NB4 (cell line): ENCODE data around the gene POU2F2.

ENCODE experiments used
- DNase-seq: peaks from one replicate; pipeline ENCODE4 v3.0.0; 2010; ENCODE audit warnings: low read depth
- H3K4me3 ChIP-seq: one replicate; pipeline ENCODE4 v1.5.1; 2011; ENCODE audit warnings: mild to moderate bottlenecking, low read depth, low read length, moderate library complexity
- MYC ChIP-seq: IDR thresholded peaks from 2 replicates; pipeline ENCODE4 v1.6.1; 2011; ENCODE audit warnings: low read depth, low read length
- POLR2A ChIP-seq: IDR thresholded peaks from 2 replicates; pipeline ENCODE4 v1.6.1; 2011; ENCODE audit warnings: mild to moderate bottlenecking; ENCODE audit not compliant: insufficient read length; ENCODE audit errors: extremely low read depth
- TF ChIP-seq, protein P1 (sequence below): IDR thresholded peaks from one replicate; pipeline ENCODE4 v1.5.1; 2012; ENCODE audit warnings: low read depth, low read length
- TF ChIP-seq, protein P2 (sequence below): IDR thresholded peaks from 2 replicates; pipeline ENCODE4 v1.6.1; 2011; ENCODE audit warnings: low read depth, low read length

Gene POU2F2

DNA sequence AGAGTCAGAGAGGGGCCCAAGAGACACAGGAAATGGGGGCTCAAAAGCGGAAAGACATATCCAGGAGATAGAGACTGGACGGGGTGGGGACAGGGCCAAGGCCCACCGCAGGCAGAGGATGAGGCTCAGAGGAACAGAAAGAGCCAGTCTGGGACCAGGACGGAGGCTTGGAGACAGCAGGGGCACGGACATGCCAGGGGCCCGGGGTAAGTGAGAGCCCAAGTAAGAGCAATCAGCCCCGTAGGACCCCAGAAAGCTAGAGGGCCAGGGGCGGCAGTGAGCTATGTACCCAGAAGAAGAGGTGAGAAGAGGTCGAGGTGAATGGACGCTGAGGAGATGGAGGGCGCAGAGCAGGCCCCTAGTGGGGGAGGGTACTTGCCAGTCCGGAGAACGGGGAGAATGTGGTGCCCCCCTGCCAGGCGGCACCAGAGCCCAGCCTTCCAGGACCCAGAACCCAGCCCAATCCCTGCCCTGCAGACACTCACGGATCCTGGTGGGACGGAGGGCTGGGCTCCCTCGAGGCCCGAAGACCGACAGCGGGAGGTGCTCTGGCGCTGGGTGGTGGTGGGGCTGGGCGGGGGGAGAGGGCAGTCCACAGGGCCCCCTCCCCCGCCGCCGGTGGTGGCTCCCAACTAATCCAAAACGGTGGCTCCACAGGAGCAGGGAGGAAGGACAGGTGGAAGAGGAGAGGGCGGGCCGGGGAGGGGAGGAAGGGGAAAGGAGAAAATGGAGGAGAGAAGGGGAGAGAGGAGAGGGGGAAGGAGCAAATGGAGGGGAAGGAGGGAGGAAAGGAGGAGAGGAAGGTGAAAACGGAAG lies 63.3 kb downstream of the POU2F2 start:
- TF ChIP-seq POLR2A (no peak), MYC (no peak)
- TF ChIP-seq, protein P1, sequence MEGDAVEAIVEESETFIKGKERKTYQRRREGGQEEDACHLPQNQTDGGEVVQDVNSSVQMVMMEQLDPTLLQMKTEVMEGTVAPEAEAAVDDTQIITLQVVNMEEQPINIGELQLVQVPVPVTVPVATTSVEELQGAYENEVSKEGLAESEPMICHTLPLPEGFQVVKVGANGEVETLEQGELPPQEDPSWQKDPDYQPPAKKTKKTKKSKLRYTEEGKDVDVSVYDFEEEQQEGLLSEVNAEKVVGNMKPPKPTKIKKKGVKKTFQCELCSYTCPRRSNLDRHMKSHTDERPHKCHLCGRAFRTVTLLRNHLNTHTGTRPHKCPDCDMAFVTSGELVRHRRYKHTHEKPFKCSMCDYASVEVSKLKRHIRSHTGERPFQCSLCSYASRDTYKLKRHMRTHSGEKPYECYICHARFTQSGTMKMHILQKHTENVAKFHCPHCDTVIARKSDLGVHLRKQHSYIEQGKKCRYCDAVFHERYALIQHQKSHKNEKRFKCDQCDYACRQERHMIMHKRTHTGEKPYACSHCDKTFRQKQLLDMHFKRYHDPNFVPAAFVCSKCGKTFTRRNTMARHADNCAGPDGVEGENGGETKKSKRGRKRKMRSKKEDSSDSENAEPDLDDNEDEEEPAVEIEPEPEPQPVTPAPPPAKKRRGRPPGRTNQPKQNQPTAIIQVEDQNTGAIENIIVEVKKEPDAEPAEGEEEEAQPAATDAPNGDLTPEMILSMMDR: no peak
- TF ChIP-seq, protein P2, sequence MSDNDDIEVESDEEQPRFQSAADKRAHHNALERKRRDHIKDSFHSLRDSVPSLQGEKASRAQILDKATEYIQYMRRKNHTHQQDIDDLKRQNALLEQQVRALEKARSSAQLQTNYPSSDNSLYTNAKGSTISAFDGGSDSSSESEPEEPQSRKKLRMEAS: no peak
- DNase-seq: no peak
- no peak overlapping the region for H3K4me3 ChIP-seq

DNA sequence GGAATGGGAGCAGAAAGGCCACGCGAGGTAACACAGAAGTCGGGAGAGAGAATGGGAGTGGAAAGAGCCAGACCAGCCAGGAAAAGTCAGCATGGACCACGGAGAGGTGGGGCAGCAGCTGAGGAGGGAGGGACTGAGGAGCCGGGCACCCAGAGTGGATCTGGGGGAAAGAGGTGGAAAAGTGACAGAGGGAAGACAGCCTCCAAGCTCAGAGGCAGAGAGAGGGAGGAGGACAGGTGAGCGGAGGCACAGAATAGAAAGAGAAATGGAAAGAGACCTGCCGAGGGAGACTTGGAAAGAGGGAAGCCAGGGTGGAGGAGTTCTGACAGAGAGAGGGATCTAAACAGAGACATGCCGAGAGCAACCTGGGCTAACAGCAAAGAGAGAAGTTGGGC lies 63.9 kb downstream of the POU2F2 start:
- no peak overlapping the region for H3K4me3 ChIP-seq
- DNase-seq: no peak

DNA sequence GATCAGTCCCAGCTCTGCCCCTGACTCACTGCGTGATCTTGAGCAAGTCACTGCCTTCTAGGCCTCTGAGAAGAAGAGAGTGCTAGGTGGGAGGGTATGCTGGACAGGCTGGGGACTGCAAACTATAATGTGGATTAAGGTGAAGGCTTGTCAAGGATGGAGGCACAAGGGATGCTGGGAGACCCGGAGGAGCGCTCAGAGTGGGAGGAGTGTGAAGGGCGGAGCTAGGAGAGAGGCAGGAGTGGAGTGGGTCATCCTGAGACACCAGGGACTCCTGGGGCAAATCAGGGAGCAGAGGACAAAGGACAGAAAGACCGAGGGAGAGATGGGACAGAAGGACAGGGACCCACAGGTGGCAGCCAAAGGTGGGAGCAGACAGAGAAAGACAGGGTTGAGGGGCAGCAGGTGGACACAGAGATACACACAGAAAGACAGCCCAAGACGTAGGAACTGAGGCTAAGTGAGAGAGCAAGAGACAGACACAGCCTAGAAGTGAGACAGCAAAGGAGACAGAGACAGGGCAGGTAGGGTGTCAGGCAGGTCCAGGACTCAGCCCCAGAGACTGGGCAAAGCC lies 64.8 kb downstream of the POU2F2 start:
- H3K4me3 ChIP-seq: no peak overlapping the region
- TF ChIP-seq, protein P1: no peak
- no peak for TF ChIP-seq POLR2A
- no peak for TF ChIP-seq MYC
- TF ChIP-seq, protein P2: no peak
- no peak for DNase-seq

More for the DNA sequence above, 63.9 kb downstream of the POU2F2 start:
- TF ChIP-seq, protein P2: no peak
- TF ChIP-seq, protein P1: no peak
- TF ChIP-seq MYC (no peak), POLR2A (no peak)

DNA sequence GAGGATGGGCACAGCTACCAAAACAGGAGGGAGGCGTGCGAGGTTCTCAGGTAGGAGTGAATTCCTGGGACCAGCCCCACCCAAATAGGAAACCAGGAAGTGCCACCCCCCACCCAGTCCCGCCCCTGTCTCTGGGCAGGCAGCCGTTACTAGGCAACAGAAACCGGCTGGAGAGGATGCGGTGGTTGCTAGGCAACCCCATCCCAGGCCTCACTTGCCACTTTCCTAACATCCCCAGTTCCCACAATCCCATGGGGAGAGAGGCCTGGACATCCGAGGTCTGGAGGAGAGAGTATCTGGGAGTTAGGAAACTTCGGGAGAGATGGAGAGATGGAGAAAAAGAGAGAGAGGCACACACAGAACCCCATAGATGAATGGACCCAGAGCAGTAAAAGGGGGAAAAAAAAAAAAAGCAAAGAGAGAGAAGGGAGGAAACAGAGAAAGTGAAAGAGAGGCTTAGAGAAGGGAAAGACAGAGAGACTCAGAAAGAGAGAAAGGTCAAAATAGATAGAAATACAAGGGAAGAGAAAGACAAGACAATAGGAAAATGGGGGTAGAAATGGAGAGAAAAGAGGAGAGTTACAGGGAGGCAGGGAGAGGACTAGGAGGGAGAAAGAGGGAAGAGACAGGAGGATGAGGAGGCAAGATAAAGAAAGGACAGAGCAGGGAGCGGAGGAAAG lies 66.0 kb downstream of the POU2F2 start:
- no peak overlapping the region for H3K4me3 ChIP-seq
- no peak for DNase-seq
- TF ChIP-seq, protein P1: no peak
- TF ChIP-seq POLR2A (no peak), MYC (no peak)
- TF ChIP-seq, protein P2: no peak

DNA sequence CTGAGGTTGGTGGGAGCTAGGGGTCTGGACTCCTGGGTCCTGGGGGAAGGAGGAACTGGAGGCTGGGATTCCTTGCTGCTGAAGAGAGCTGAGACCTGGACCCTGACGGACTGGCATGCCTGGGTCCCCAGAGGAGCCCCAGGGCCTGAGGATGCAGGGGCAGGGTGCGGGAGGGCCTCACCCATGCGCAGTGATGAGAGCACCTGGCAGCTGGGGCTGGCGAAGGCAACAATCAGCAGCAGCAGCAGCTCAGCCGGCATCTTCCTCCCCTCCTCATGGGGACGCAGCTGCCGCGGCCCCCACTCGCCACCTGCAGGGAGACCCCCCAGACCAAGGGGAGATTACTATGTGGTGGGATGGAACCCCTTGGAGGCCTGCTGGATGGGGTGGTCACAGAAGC lies 66.7 kb downstream of the POU2F2 start:
- H3K4me3 ChIP-seq: no peak overlapping the region
- TF ChIP-seq POLR2A (no peak), MYC (no peak)
- TF ChIP-seq, protein P1: no peak
- TF ChIP-seq, protein P2: no peak
- DNase-seq: no peak
